Measurements from ENCODE around the gene C1QC. TPM values are rescaled to one million over a fixed set of nuclear protein-coding genes. Genes with fewer than 3 reads are reported as not detected.

Gene C1QC
- total RNA-seq = 0.14 TPM in 1 of 2 replicates, not detected in the other

DNA sequence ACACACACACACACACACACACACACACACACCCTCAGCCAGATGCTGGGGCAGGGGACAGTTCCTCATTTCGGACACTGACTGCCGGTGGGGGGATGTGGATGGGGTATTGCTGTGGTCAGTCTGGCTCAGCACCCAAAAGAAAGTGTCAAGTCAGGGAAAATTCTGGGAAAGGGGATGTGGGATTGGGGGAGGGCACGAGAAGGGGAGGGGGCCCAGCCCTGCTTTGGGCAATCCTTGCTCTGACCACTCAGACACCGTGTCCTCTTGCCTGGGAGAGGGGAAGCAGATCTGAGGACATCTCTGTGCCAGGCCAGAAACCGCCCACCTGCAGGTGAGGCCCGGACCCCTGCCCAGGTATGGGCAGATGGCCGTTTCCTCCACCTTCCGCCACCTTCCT lies at the start of gene C1QC:
Gene C1QC (plus strand): TSS at position 253 of the 400 bp plus-strand sequence. CDS start 391 bp downstream, outside the sequence.

GRCh38 chr1:22636353-22636752 lies 7.1 kb upstream of the C1QC start, which contains the start of gene C1QA:
Gene C1QA, plus strand, starts transcription at chr1:22636628. Its CDS starts 989 bp downstream, at chr1:22637617.

DNA sequence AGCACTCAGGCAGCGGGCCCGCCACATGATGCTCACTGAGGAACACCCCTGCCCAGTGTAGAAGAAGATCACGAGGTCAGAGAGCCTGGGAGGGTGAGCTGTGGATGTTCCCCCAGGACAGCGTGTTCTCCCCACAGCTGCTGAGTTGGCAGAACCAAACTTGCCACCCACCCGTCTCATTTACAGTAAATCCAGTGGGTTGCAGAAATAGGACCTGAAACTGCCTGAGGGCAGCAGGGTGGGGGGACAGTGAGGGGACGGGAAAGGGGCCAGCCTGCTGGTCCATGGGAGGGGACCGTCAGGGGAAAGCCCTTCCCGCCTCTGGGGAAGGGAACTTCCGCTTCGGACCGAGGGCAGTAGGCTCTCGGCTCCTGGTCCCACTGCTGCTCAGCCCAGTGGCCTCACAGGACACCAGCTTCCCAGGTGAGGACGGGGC lies 9.5 kb downstream of the C1QC start, which contains the start of gene C1QB:
Gene C1QB (plus strand): TSS at position 356 of the 436 bp plus-strand sequence. CDS start 6,227 bp downstream, outside the sequence.

Other genes with a start within 250 kb of the C1QC start
- 7.3 and 9.7 TPM in 2 replicates for gene ZBTB40, start 191.8 kb upstream of the C1QC start, total RNA-seq
- not detected in 2 replicates for gene EPHA8, start 80.1 kb upstream of the C1QC start, total RNA-seq
- gene C1QA, start 7.0 kb upstream of the C1QC start, total RNA-seq = not detected in 2 replicates
- gene C1QB, start 9.6 kb downstream of the C1QC start, total RNA-seq = not detected in 2 replicates
- gene EPHB2, start 67.2 kb downstream of the C1QC start, total RNA-seq = 11.0 and 20.7 TPM in 2 replicates

Data from smooth muscle cell of bladder (primary cell).